Measurements from ENCODE around the gene GSE1. TPM values are rescaled to one million over a fixed set of nuclear protein-coding genes. Genes with fewer than 3 reads are reported as not detected.

Gene GSE1
- polyA plus RNA-seq, 1 donor (not counting 4 experiments of a cell fraction or from before 2014, with no cell fraction given) = 5.0 TPM

DNA sequence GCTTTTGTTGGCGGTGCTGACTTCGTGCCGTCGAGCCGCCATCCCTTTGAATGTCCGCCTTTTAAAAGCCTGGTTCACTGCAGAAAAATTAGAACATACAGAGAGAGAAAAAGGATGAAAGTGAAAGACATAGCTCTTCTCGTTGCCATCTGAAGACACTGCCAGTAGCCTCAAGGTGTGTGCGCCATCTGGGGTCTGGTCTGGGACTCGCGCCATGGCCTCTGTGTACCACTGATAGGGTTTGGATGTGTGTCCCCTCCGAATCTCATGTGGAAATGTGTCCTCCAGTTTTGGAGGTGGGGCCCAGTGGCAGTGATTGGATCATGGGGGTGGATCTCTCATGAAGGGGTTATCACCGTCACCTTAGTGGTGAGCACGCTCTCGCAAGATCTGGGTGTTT is 15.5 kb downstream of the GSE1 start:
- peaks cover 0 to 1% of the 10 kb centered on the region in 2 experiments for H3K36me3 ChIP-seq (ENCODE audit: control insufficient read depth in 2 of 2, extremely low read depth in 1 of 2, insufficient read depth in 2 of 2, low read length in 2 of 2)
- no peak for TF ChIP-seq EZH2 (IDR thresholded peaks at IDR 0.05; ENCODE audit: low read length)
- TF ChIP-seq, protein P1, sequence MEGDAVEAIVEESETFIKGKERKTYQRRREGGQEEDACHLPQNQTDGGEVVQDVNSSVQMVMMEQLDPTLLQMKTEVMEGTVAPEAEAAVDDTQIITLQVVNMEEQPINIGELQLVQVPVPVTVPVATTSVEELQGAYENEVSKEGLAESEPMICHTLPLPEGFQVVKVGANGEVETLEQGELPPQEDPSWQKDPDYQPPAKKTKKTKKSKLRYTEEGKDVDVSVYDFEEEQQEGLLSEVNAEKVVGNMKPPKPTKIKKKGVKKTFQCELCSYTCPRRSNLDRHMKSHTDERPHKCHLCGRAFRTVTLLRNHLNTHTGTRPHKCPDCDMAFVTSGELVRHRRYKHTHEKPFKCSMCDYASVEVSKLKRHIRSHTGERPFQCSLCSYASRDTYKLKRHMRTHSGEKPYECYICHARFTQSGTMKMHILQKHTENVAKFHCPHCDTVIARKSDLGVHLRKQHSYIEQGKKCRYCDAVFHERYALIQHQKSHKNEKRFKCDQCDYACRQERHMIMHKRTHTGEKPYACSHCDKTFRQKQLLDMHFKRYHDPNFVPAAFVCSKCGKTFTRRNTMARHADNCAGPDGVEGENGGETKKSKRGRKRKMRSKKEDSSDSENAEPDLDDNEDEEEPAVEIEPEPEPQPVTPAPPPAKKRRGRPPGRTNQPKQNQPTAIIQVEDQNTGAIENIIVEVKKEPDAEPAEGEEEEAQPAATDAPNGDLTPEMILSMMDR (optimal IDR thresholded peaks at IDR 0.05 in 1 of 3, IDR thresholded peaks at IDR 0.05 in 1 of 3, conservative IDR thresholded peaks at IDR 0.05 in 1 of 3; ENCODE audit: extremely low read depth in 1 of 3, insufficient read depth in 2 of 3, low read length in 3 of 3) = no peak
- FAIRE-seq = no peak

DNA sequence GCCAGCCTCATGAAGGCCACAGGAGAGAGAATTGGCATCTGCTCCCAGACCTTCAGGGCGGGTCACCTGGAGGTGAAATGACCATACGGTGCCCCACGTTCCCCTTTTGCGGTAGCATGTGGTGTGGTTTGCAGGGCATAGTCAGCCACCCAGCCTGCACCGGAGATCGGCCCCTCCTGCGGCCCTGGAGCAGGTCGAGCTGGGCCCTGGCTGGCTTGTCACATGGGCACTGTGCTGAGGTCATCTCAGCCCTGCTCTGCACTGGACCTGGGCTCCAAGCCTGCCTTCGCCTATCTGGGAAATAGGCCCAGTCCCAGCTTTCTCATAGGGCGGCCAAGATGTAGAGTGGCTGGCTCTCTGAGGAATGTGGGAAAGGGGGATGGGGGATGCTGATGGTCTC is 16.2 kb downstream of the GSE1 start:
- no peaks in the 10 kb centered on the region for H3K9me3 ChIP-seq (ENCODE audit: control insufficient read depth, low read depth, low read length)
- H4K20me1 ChIP-seq (ENCODE audit: control insufficient read depth, extremely low read depth, insufficient read depth, low read length) = peaks cover 8% of the 10 kb centered on the region
- H3K9me1 ChIP-seq (ENCODE audit: control insufficient read depth, extremely low read depth, insufficient read depth, low read length) = no peaks in the 10 kb centered on the region
- no peak overlapping the region for H3K27ac ChIP-seq (ENCODE audit: control insufficient read depth, insufficient read depth, low read length)
- no peaks in the 10 kb centered on the region for H3K4me1 ChIP-seq (ENCODE audit: control insufficient read depth, extremely low read depth, insufficient read depth, low read length)
- H3K4me2 ChIP-seq (ENCODE audit: control insufficient read depth, extremely low read depth, insufficient read depth, low read depth, low read length) = no peak overlapping the region
- no peak for FAIRE-seq
- H2AFZ ChIP-seq (ENCODE audit: control insufficient read depth, low read length) = no peak overlapping the region
- TF ChIP-seq, protein P1 (optimal IDR thresholded peaks at IDR 0.05 in 1 of 3, IDR thresholded peaks at IDR 0.05 in 1 of 3, conservative IDR thresholded peaks at IDR 0.05 in 1 of 3; ENCODE audit: extremely low read depth in 1 of 3, insufficient read depth in 2 of 3, low read length in 3 of 3) = no peak
- TF ChIP-seq EZH2 (IDR thresholded peaks at IDR 0.05; ENCODE audit: low read length) = no peak
- H3K79me2 ChIP-seq (ENCODE audit: control insufficient read depth, insufficient read depth, low read length) = no peaks in the 10 kb centered on the region
- no peak overlapping the region for H3K9ac ChIP-seq (ENCODE audit: control insufficient read depth, extremely low read depth, insufficient read depth, low read length)
- H3K4me3 ChIP-seq (ENCODE audit: control insufficient read depth in 2 of 3, extremely low read depth in 1 of 3, insufficient read depth in 2 of 3, low read depth in 1 of 3, low read length in 3 of 3) = no peak overlapping the region
- no peak for DNase-seq (ENCODE audit: low read depth, low spot score)
- no peaks in the 10 kb centered on the region for H3K27me3 ChIP-seq (ENCODE audit: control insufficient read depth, extremely low read depth, insufficient read depth, low read length)
- dilution Hi-C loops (cut with MboI; ENCODE audit: extremely low pct_ligation_motif_present, low sequenced_read_pairs) = no loop called here
- H3K36me3 ChIP-seq (ENCODE audit: control insufficient read depth in 2 of 2, extremely low read depth in 1 of 2, insufficient read depth in 2 of 2, low read length in 2 of 2) = peaks cover 0 to 3% of the 10 kb centered on the region in 2 experiments

More for the DNA sequence above, 15.5 kb downstream of the GSE1 start:
- H3K9me1 ChIP-seq (ENCODE audit: control insufficient read depth, extremely low read depth, insufficient read depth, low read length) = no peaks in the 10 kb centered on the region
- dilution Hi-C loops (cut with MboI; ENCODE audit: extremely low pct_ligation_motif_present, low sequenced_read_pairs) = no loop called here
- H4K20me1 ChIP-seq (ENCODE audit: control insufficient read depth, extremely low read depth, insufficient read depth, low read length) = peaks cover 10% of the 10 kb centered on the region
- H3K27me3 ChIP-seq (ENCODE audit: control insufficient read depth, extremely low read depth, insufficient read depth, low read length) = no peaks in the 10 kb centered on the region
- no peak overlapping the region for H3K9ac ChIP-seq (ENCODE audit: control insufficient read depth, extremely low read depth, insufficient read depth, low read length)
- no peak overlapping the region for H3K4me2 ChIP-seq (ENCODE audit: control insufficient read depth, extremely low read depth, insufficient read depth, low read depth, low read length)
- DNase-seq (ENCODE audit: low read depth, low spot score) = no peak
- no peaks in the 10 kb centered on the region for H3K4me1 ChIP-seq (ENCODE audit: control insufficient read depth, extremely low read depth, insufficient read depth, low read length)
- no peak overlapping the region for H3K4me3 ChIP-seq (ENCODE audit: control insufficient read depth in 2 of 3, extremely low read depth in 1 of 3, insufficient read depth in 2 of 3, low read depth in 1 of 3, low read length in 3 of 3)
- H3K79me2 ChIP-seq (ENCODE audit: control insufficient read depth, insufficient read depth, low read length) = no peaks in the 10 kb centered on the region
- no peaks in the 10 kb centered on the region for H3K9me3 ChIP-seq (ENCODE audit: control insufficient read depth, low read depth, low read length)
- no peak overlapping the region for H3K27ac ChIP-seq (ENCODE audit: control insufficient read depth, insufficient read depth, low read length)
- no peak overlapping the region for H2AFZ ChIP-seq (ENCODE audit: control insufficient read depth, low read length)

All from keratinocyte (primary cell).